H9 (cell line): ENCODE measurements around the gene BORCS8. TPM values are rescaled to one million over a fixed set of nuclear protein-coding genes. Genes with fewer than 3 reads are reported as not detected.

ENCODE experiments used
- DNase-seq: peaks from one replicate; pipeline ENCODE4 v3.0.0-alpha.2; 2017
- H2AFZ ChIP-seq: one replicate; pipeline ENCODE4 v1.6.1; 2013; ENCODE audit warnings: mild to moderate bottlenecking, low read length, control low read depth, moderate library complexity
- H2AK5ac ChIP-seq: 2 replicates; pipeline ENCODE4 v1.6.1; 2013; ENCODE audit warnings: low read length, control low read depth, mixed read lengths; ENCODE audit not compliant: insufficient read length
- H2BK120ac ChIP-seq: one replicate; pipeline ENCODE4 v1.6.1; 2013; ENCODE audit warnings: low read depth, mild to moderate bottlenecking, low read length, control low read depth, inconsistent platforms; ENCODE audit not compliant: poor library complexity, severe bottlenecking
- H2BK12ac ChIP-seq: 2 replicates; pipeline ENCODE4 v1.6.1; 2013; ENCODE audit warnings: low read length, control low read depth, mixed read lengths, low read depth; ENCODE audit not compliant: insufficient read length
- H2BK15ac ChIP-seq: 2 replicates; pipeline ENCODE4 v1.6.1; 2013; ENCODE audit warnings: low read depth, low read length, control low read depth
- H2BK20ac ChIP-seq: one replicate; pipeline ENCODE4 v1.6.1; 2013; ENCODE audit warnings: low read depth, mild to moderate bottlenecking, low read length, control low read depth, inconsistent platforms; ENCODE audit not compliant: poor library complexity, severe bottlenecking
- H2BK5ac ChIP-seq: 2 replicates; pipeline ENCODE4 v1.6.1; 2013; ENCODE audit warnings: low read length, control low read depth, mixed read lengths; ENCODE audit not compliant: insufficient read length
- H3K14ac ChIP-seq: 2 replicates; pipeline ENCODE4 v1.6.1; 2013; ENCODE audit warnings: low read length, control low read depth; ENCODE audit not compliant: insufficient read depth
- H3K18ac ChIP-seq: 2 replicates; pipeline ENCODE4 v1.6.1; 2013; ENCODE audit warnings: low read depth, mild to moderate bottlenecking, mixed read lengths, low read length, control low read depth; ENCODE audit not compliant: insufficient read length
- H3K23ac ChIP-seq: 2 replicates; pipeline ENCODE4 v1.6.1; 2013; ENCODE audit warnings: low read length, control low read depth, mixed read lengths, low read depth; ENCODE audit not compliant: insufficient read length
- H3K23me2 ChIP-seq: 2 replicates; pipeline ENCODE4 v1.6.1; 2013; ENCODE audit warnings: low read depth, mild to moderate bottlenecking, mixed read lengths, low read length, control low read depth; ENCODE audit not compliant: insufficient read length, poor library complexity, severe bottlenecking
- H3K27ac ChIP-seq: 2 replicates; pipeline ENCODE4 v1.5.1; 2013; ENCODE audit warnings: low read length, control low read depth, mixed read lengths, low read depth; ENCODE audit not compliant: insufficient read length
- H3K27me3 ChIP-seq: 2 replicates; pipeline ENCODE4 v1.6.1; 2013; ENCODE audit warnings: low read length, control low read depth, inconsistent platforms; ENCODE audit not compliant: insufficient read depth
- H3K4ac ChIP-seq: 2 replicates; pipeline ENCODE4 v1.6.1; 2013; ENCODE audit warnings: low read depth, mild to moderate bottlenecking, control low read depth, inconsistent platforms, low read length, moderate library complexity
- H3K4me1 ChIP-seq: 2 replicates; pipeline ENCODE4 v1.6.1; 2013; ENCODE audit warnings: low read length, control low read depth, inconsistent platforms; ENCODE audit not compliant: insufficient read depth
- H3K4me2 ChIP-seq: 2 replicates; pipeline ENCODE4 v1.6.1; 2013; ENCODE audit warnings: low read length, control low read depth, mixed read lengths; ENCODE audit not compliant: insufficient read length, insufficient read depth
- H3K56ac ChIP-seq: 2 replicates; pipeline ENCODE4 v1.6.1; 2013; ENCODE audit warnings: low read depth, mild to moderate bottlenecking, mixed read lengths, low read length, control low read depth; ENCODE audit not compliant: insufficient read length
- H3K79me1 ChIP-seq: 2 replicates; pipeline ENCODE4 v1.6.1; 2013; ENCODE audit warnings: low read depth, mild to moderate bottlenecking, moderate library complexity, low read length, control low read depth, inconsistent platforms; ENCODE audit not compliant: insufficient read depth, poor library complexity, severe bottlenecking
- H3K79me2 ChIP-seq: 2 replicates; pipeline ENCODE4 v1.6.1; 2013; ENCODE audit warnings: low read length, control low read depth, inconsistent platforms; ENCODE audit not compliant: insufficient read depth
- H3K9ac ChIP-seq: 2 replicates; pipeline ENCODE4 v1.6.1; 2013; ENCODE audit warnings: low read length, control low read depth, mixed read lengths; ENCODE audit not compliant: insufficient read length; ENCODE audit errors: extremely low read depth
- H3K9me3 ChIP-seq: one replicate; pipeline ENCODE4 v1.6.1; 2013; ENCODE audit warnings: low read depth, low read length, inconsistent platforms; ENCODE audit not compliant: control insufficient read depth
- H3T11ph ChIP-seq: one replicate; pipeline ENCODE4 v1.6.1; 2013; ENCODE audit warnings: mild to moderate bottlenecking, low read length, control low read depth, inconsistent platforms
- H4K20me1 ChIP-seq: one replicate; pipeline ENCODE4 v1.6.1; 2013; ENCODE audit not compliant: control insufficient read depth, insufficient read length, insufficient read depth
- H4K5ac ChIP-seq: 2 replicates; pipeline ENCODE4 v1.6.1; 2013; ENCODE audit warnings: low read depth, mild to moderate bottlenecking, mixed read lengths, low read length, control low read depth; ENCODE audit not compliant: insufficient read length
- H4K8ac ChIP-seq: replicated peaks from 2 replicates; pipeline ENCODE4 v1.6.1; 2013; ENCODE audit warnings: low read length, control low read depth, mixed read lengths, low read depth; ENCODE audit not compliant: insufficient read length
- H4K91ac ChIP-seq: 2 replicates; pipeline ENCODE4 v1.6.1; 2013; ENCODE audit warnings: low read depth, mild to moderate bottlenecking, moderate library complexity, mixed read lengths, low read length, control low read depth; ENCODE audit not compliant: insufficient read length
- H3K27ac Mint-ChIP-seq, 3 experiments: 2 replicates in 2 of 3; 3 replicates in 1 of 3; pipeline ENCODE4 v1.8.0; 2020 to 2021; ENCODE audit warnings: mixed read lengths in 3 of 3, mild to moderate bottlenecking in 1 of 3, moderate library complexity in 1 of 3
- H3K27me3 Mint-ChIP-seq: 2 replicates; pipeline ENCODE4 v1.8.0; 2021; ENCODE audit warnings: low read depth, mild to moderate bottlenecking, moderate library complexity, mixed read lengths
- H3K36me3 Mint-ChIP-seq, 3 experiments: 2 replicates in 2 of 3; 3 replicates in 1 of 3; pipeline ENCODE4 v1.8.0; 2020 to 2021; ENCODE audit warnings: low read depth in 3 of 3, mixed read lengths in 3 of 3; ENCODE audit not compliant: insufficient read depth in 1 of 3
- H3K4me1 Mint-ChIP-seq, 2 experiments: 2 replicates each; pipeline ENCODE4 v1.8.0; 2020; ENCODE audit warnings: mixed read lengths in 2 of 2
- H3K4me3 Mint-ChIP-seq, 2 experiments: 2 replicates in 1 of 2; 3 replicates in 1 of 2; pipeline ENCODE4 v1.8.0; 2020 to 2021; ENCODE audit warnings: mild to moderate bottlenecking in 2 of 2, mixed read lengths in 2 of 2, moderate library complexity in 1 of 2
- H3K9me3 Mint-ChIP-seq, 2 experiments: 2 replicates in 1 of 2; 3 replicates in 1 of 2; pipeline ENCODE4 v1.8.0; 2020; ENCODE audit warnings: mild to moderate bottlenecking in 2 of 2, mixed read lengths in 2 of 2, moderate library complexity in 1 of 2
- WGBS: extraction: QIAGEN DNeasy Blood & Tissue Kit; methylation state at CpG from one replicate; pipeline ENCODE4 v1.1.7; 2013; ENCODE audit warnings: missing lambda C conversion rate, low lambda C conversion rate, mixed read lengths; ENCODE audit not compliant: insufficient read length; ENCODE audit errors: extremely low coverage; 5-methylcytosine and 5-hydroxymethylcytosine counted together
- total RNA-seq: library from RNA; stranded (reverse); gene quantifications from 2 replicates; pipeline ENCODE4 v1.2.1, GENCODE V29; 2021
- TF ChIP-seq, protein P1 (sequence below): fragments of 200-600 bp; sonication (generic); conservative IDR thresholded peaks from 3 replicates; pipeline ENCODE4 v1.8.0; 2021; ENCODE audit warnings: antibody characterized with exemption, mild to moderate bottlenecking

Gene BORCS8
- total RNA-seq, 1 experiment from 2014 or later = 20.4 TPM

- no peak overlapping the region for H2AFZ ChIP-seq
- no peak overlapping the region for H3K18ac ChIP-seq
- WGBS = no CpG with 5 or more reads among the region's 17 CpGs
These were observed 32.3 kb upstream of the BORCS8 start for GRCh38 chr19:19224150-19224851.

More at GRCh38 chr19:19224150-19224851, 32.3 kb upstream of the BORCS8 start:
- Histone ChIP-seq H3K14ac (no peak overlapping the region), H2BK5ac (no peak overlapping the region), H3K56ac (no peak overlapping the region), H3K9ac (no peak overlapping the region), H4K5ac (no peak overlapping the region), H3K23me2 (no peaks in the 10 kb centered on the region), H4K8ac (no peak overlapping the region), H2BK120ac (no peak overlapping the region), H3K27ac (no peak overlapping the region), H4K91ac (no peak overlapping the region), H3K9me3 (no peaks in the 10 kb centered on the region), H2AK5ac (no peak overlapping the region), H3K27me3 (peaks cover 4% of the 10 kb centered on the region; the same call in 1 of the 2 replicates), H4K20me1 (no peaks in the 10 kb centered on the region), H3K79me1 (no peaks in the 10 kb centered on the region), H3K4me2 (peak overlapping the region; percentile 44), H3K23ac (no peak overlapping the region), H2BK15ac (no peak overlapping the region), H2BK12ac (no peak overlapping the region), H3K4me1 (no peaks in the 10 kb centered on the region), H3K4ac (no peak overlapping the region), H3T11ph (no peak overlapping the region), H3K79me2 (no peaks in the 10 kb centered on the region), H2BK20ac (no peak overlapping the region)
- H3K27me3 Mint-ChIP-seq = peaks cover 87% of the 10 kb centered on the region
- H3K36me3 Mint-ChIP-seq = no peaks in the 10 kb centered on the region
- DNase-seq = no peak
- H3K4me1 Mint-ChIP-seq = peaks cover 0 to 3% of the 10 kb centered on the region in 2 experiments; a peak in 1 of 4 replicates
- peaks cover 0 to 9% of the 10 kb centered on the region in 2 experiments; a peak in 3 of 5 replicates for H3K9me3 Mint-ChIP-seq
- no peak overlapping the region for H3K27ac Mint-ChIP-seq
- peak overlapping the region; percentile 58 to 77 for H3K4me3 Mint-ChIP-seq
- TF ChIP-seq, protein P1, sequence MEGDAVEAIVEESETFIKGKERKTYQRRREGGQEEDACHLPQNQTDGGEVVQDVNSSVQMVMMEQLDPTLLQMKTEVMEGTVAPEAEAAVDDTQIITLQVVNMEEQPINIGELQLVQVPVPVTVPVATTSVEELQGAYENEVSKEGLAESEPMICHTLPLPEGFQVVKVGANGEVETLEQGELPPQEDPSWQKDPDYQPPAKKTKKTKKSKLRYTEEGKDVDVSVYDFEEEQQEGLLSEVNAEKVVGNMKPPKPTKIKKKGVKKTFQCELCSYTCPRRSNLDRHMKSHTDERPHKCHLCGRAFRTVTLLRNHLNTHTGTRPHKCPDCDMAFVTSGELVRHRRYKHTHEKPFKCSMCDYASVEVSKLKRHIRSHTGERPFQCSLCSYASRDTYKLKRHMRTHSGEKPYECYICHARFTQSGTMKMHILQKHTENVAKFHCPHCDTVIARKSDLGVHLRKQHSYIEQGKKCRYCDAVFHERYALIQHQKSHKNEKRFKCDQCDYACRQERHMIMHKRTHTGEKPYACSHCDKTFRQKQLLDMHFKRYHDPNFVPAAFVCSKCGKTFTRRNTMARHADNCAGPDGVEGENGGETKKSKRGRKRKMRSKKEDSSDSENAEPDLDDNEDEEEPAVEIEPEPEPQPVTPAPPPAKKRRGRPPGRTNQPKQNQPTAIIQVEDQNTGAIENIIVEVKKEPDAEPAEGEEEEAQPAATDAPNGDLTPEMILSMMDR = no peak
